HG03103 (cell line): ENCODE data around the gene CST6.
"Not testable (repeated sequence)": the region's sequence is repeated elsewhere in the genome, so short reads cannot be mapped to it uniquely, and the experiment has no call there.

Experiments
- ATAC-seq: cut with Tn5 transposase; IDR thresholded peaks from one replicate; pipeline ENCODE4 v1.9.1; 2021; ENCODE audit warnings: low read depth; ENCODE audit not compliant: unreplicated experiment

The CST6 gene

DNA sequence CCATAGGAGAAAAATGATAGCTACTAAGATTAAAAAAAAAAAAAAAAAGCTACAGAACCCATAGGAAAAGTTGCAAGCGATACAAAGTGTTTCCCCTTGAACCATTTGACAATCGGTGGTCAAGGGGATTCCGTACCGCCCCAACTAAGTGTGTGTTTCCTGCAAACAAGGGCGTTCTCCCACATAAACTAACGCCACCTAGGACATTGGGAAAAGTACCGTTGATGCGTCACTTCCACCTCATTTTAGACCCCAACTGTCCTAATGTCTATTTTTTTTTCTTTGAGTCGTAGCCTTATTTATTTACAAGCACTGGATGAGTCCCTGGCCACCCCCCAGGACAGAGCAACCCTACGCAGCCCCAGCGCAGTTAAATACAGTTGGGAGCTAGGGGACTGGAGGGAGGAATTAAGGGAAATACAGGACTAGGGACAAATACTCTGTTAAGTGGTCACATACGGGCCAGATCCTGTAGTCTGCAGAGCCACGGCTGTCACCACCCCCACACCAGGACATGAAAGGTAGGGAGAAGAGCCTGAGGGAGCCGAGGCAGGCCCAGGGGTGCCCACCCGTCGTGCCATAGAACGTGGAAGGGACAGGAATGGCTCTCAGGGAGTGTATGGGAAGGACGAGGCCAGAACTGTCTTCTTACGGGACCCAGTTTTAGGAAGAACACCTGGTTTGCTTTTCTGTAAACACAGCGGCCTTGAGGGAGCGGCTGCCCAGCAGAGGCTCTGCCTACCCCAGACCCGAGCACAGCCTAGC lies 28.8 kb upstream of the CST6 start:
- no peak for ATAC-seq

DNA sequence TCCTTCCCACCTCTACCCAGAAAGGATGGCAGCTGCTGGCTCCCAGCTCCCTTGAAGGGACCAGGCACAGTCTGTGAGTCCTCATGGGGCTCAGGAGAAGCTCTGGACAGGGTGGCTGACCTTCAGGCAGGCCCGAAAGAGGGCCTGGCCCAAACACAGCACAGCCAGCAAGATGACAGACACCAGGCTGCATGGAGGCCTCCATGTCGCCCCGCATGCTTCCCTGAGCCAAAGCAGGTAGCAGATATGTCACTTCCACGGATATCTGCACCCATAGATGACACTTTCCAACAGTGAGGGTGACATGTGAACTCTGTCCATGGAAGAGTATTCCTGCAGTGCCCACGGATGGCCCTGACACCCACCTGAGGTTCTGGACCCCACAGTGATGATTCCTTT lies 28.2 kb upstream of the CST6 start:
- ATAC-seq: no peak

DNA sequence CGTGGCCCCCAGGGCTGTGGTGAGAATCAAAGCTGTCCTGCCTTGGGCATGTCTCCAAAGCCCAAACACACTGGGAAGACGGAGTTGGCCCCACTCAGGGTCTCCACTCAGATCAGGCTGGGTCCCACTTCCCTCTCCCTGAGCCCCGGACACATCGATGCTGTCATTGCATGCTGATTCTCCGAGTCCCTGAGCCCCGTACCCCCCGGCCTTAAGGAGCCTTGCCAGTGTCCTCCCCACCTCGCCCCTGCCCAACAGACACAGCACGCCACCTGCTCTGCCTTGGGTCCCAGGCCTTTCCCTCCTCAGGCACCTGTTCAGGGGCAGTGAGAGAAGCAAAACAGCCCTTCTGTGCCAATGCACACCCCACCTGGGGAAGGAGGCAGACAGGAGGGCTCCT lies 24.5 kb upstream of the CST6 start:
- ATAC-seq: no peak

DNA sequence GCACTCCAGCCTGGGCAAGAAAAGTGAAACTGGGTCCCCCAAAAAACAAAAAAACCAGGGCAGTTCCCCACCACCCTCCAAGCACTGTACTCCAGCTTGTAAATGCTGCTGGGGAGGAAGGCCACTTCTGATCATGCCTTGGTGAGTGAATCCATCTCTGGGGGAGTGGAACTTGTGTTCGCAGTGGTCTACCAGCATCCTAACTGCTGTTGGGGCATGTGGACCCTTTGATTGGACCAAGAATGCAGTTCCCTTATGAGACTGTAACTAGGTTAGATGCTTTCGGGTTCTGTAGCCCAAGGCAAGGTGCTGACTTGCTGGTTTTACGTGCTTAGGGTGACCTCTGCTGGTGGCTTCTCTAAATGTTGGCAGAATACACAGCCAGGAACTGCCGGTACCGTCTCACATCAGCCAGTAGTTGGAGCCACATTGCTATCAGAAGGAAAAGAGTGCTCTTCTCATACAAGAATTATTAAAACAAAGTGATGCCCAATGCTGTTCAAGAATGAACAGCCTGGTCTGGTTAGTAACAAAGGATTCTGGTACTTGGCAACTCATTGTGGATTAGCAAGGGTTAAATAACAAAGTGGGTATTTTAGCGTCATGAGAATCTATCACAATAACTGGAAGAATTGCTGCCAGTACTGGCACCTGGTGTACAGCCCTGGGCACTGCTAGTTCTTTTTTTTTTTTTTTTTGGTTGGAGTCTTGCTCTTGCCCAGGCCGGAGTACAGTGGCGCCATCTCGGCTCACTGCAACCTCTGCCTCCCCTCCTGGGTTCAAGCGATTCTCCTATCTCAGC lies 22.8 kb upstream of the CST6 start:
- peak; percentile 81 for ATAC-seq

DNA sequence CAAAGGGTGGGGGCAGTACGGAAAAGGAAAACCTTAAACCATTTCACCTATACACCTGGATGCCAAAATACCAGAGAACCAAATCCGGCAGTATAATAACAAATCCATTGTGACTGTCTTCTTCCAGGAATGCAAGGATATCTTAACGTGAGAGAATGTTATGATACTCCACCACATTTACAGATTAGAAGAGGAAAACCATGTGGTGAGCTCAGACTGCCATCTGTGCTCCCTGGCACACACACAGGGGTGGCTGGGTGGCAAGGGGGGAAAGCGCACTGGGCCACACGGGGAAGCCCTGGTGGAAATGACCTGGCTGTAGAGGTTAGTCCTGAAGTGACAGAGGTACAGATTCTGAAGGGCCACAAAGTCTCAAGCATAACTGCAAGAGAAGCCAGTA lies 19.8 kb upstream of the CST6 start:
- ATAC-seq: no peak

DNA sequence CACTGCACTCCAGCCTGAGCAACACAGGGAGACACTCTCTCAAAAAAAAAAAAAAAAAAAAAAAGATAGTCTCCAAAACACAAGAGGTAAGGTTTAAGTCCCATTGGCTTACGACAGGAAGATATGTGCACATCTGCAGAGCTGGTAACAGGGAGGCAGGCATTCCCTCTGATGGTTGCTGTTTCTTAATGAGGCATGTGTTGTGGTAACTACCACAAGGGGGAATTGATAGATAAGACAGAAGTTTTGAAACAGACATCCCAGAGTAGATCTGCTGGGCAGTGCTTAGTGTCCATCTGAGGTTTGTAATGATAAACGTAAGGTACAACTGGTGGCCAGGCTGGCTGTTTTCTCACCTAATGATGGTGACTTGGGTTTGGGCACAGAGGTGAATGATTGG lies 14.5 kb upstream of the CST6 start:
- ATAC-seq: no peak

DNA sequence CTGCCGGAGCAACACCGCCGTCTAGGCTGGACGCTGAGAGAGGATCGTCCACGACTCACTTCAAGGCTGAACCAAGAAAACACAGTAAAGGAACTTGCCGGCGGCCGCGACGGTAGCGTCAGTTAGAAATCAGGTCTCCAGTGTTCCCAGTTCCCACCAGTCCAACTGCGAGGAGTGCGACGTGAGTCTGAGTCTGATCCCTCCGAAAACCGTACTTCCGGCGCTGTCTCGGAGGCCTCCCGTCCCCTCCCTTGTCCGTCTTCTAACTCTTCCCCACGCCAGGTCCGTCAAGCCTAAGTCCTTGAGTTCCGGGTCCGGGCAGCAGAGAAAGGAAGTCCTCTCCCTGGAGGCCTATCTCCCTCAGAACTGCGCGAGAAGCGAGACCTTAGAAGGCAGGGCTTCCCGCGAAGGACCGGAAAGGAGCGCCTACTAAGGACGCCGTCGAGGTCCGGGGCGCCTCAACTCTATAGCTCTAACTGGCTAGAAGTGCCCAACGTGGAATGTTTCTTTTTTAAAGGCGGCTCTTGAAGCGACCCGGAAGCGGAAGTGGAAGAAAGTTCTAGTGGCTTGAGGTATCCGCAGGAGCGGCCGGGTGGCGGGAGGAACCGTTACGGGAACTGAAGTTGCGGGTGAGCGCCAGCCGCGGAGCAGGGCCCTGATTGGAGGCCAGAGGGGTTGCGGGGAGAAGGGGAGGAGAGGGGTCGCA lies 9.7 kb upstream of the CST6 start, which contains the start of the genes BANF1 and EIF1AD:
TSS of gene BANF1 (plus strand) at position 562 of the 706 bp plus-strand sequence. CDS start 748 bp downstream, outside the sequence.
TSS of gene EIF1AD (minus strand) at position 216 of the 706 bp plus-strand sequence. CDS start 1,768 bp downstream, outside the sequence.
- peak; percentile 57 for ATAC-seq

DNA sequence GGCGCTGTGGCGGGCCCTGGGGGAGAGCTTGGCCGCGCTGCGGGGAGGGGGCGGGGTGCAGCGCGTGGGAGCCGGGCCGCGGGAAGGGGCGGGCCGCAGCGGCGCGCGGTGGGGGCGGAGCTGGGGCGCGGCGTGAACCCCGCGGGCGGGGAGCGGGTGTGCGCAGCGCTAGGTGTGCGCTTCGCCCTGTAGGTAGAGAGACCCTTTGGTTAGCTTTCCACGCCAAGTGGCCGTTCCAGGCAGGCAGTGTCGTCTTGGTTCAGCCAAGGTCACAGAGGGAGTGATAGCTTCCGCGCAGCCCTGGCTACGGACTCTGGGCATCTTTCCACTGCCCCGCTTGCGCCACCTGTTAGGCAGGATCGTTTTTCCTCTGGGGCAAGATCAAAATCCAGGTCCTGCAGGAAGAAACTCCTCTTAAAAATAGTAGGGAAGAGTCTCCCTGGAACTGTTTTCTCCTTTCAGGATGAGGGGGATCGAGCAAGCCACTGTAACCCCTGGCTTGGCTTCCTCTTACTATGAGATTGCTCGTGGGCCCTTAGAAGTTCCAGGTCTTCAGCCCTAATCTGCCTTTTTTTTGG lies 9.1 kb upstream of the CST6 start:
- ATAC-seq: peak; percentile 34

DNA sequence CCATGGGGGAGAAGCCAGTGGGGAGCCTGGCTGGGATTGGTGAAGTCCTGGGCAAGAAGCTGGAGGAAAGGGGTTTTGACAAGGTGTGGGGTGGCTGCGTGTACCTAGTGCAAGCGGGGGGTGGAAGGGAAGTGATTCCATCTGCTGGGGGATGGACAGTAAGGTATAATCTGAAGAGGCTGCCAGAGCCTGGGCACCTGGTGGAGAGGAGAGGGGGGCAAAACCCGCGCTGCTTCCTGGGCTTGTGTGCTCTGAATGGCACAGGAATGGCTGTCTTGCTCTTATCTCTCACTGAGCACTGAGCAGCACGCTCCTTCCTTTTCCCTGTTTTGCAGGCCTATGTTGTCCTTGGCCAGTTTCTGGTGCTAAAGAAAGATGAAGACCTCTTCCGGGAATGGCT lies 8.5 kb upstream of the CST6 start:
- no peak for ATAC-seq

DNA sequence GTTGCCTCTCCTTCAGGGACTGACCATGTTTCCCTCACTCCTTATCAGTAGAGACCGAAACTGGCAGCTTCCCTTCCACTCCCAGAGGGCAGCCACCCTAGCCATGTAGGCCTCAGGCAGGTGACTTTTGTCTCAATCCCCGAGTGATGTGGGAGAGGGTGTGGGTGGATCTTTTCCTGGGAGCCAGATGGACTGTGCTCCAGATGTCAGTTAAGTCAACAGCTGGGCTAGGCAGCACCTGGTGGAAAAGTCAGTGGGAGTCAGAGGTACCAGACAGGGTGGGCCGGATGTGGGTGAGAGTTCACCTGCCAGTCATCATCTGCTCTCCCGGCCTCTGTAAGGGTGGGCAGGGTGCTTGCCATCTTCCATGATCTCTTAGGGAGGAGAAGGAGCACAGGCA lies 7.6 kb upstream of the CST6 start:
- ATAC-seq: no peak

DNA sequence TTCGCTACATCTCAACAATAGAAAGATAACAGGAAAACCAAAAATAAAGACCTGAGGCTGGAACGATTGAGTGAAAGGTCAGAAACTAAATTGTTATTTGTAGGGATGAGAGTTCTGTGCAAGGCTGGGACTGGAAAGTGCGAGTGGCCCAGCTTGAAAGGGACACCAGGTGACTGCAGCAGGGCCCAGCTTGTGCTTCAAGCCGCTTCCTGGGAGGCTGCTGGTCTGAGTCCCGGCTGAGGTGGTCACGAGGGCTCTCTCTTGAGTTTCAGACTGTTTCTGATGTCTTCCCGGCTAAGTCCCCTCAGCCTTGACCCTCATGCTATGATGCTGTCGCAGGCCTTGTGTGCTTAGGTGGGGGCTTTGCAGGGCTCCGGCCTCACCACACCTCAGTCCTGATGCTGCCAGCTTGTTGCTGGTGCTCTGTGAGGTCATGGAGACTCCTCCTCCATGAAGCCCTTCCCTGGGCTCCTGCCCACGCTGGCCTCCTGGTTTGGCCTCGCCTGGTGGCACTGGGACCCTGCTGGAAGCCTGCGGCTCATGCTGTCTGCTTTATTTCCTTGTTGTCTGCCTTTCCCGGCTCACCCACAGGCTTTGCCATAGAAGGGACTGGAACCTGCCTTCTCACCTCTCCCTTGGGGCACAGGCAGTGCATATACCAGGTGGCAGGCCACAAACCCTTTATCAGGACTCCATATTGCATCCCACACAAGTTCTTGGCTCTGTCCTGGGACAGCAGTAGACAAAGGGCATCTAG lies 5.5 kb upstream of the CST6 start:
- ATAC-seq: no peak

DNA sequence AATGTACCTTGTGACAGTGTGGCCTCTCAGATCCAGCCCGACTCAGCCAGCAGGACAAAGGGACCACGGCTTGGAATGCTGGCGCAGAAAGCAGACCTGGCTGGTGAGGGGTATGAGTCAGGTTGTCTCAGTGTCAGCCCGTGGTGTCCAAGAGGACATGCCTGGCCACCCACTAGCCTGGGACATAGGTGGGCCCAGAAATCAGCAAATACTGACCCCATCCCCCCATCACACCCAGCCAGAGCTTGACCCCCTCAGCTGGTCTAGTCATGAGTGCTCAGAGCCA lies 5.0 kb upstream of the CST6 start:
- ATAC-seq: no peak

DNA sequence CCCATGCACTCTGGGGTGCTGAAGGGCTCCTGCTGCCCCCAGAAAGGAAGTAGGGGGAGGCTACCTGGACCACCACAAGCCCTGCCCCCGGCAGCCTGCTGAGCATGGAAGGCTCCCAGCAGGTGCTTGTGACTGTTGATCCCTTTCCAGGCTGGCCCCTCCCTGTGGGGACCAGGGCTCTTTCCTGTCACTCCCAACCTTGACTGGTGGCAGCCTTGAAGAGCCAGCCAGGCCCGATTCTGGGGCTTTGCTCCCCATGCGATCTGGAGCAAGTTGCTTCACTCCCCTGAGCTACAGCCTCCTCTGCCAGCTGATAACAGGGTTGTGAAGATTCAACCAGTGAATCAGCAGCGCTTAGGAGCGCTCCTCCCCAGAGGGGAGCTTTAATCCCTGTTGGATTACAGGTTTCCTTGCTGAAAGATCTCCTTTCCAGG lies 4.6 kb upstream of the CST6 start:
- ATAC-seq: no peak

DNA sequence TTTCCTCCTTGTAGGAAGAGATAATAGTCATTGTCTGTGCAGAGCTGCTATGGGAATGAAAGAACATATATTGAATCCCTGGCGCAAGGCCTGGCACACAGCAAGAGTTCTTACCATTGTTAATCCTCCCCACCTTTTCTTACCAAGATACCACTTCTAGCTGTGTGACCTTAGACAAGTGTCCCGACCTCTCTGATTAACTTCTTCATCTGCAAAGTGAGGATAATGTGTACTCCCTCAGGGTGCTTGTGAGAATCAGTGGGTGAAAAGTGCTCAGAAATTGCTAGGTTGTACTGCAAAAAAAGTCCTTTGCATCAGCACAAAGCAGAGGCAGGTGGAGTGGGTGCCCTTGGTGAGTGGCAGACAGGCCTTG lies 3.7 kb upstream of the CST6 start:
- ATAC-seq: no peak

DNA sequence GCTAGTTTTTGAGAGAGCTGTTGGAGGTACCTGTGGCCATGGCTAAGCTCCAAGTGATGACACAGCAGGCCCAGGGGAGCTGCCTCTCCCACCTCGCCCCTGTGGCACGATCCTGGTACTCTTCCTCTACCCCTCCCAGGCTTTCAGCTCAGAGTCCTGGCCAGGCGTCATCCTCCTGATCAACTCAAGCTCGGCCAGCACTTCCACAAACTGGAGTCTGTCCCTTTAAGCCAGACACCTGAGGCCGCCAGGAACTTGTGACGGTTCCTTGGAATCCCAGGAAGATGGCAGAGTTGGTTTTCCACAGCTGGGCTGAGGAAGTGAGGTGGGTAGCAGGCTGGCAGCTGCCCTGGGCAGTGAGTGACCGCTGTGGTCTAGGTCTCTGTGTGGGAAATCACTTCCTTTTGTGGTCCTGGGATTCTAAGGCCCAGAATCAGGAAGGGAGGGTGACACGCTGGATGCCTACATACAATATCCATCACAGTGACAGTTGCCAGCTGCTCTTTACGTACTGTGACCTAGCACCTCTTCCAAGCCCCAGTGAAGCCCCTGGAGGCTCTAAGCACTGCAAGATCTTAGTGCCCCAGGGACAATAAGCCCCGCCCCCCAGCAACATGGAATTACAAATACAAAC lies 3.2 kb upstream of the CST6 start:
- ATAC-seq: no peak

DNA sequence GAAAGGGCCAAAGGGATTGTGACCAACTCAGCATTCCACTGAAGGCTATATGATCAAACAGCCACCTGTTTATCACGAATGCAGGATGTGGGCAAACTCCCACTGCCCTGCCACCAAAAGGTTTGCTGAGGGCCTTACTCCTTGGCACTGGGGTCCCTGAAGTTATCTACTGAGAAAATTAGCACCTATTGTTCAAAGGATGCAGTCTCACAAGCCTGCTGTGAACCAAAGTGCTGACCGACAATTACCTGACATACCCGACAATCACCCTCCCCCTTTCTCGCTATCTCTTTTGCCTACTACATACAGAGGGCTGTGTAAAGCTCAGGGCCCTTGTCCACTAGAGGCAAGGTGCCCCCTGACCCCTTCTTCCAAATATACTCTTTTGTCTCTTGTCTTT lies 1.8 kb upstream of the CST6 start:
- not testable (repeated sequence) for ATAC-seq

DNA sequence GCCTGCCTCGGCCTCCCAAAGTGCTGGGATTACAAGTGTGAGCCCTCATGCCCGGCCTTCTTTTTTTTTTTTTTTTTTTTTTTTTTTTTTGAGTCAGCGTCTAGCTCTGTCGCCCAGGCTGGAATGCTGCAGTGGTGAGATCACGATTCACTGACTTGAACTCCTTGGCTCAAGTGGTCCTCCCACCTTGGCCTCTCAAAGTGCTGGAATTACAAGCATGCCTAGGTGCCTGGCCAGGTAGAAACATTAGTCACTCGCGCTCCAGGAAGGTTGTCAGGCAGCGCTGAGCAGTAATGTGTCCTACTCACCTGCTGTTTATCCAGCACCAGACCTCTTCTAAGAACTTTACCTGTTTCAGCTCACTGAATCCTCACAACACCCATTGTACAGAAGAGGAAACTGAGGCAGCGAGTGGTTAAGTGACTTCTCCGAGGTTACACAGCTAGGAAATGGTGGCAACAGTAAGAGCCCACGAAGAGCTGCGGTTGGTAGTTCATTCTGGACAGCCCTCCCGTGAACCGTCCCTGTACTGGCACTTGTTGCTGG lies 496 bp upstream of the CST6 start:
- ATAC-seq: no peak

DNA sequence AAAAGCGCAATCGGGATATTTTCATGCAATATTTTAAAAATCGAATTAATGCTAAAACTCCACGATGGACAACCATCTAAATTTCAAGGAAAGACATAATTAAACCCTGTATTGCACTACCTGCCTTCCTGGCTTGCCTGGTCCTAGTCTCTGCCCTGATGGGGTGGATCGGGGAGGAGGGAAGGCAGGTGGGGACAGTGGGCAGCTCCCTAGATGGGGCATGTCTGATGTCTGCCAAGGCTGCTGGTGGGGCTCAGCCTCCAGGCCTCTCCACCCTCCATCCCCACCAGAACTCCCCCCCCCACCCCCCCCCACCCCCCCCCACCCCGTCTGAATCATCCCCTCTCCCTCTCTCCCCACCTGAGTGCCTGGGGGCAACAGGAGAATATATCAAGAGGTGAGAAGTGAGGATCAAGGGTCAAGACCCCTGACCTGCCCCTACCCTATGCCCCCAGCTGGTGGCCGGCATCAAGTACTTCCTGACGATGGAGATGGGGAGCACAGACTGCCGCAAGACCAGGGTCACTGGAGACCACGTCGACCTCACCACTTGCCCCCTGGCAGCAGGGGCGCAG lies 650 bp downstream of the CST6 start:
- ATAC-seq: no peak
